LNCaP clone FGC (cell line): ENCODE results near the gene LRRC57.

ENCODE experiments used
- DNase-seq: peaks from one replicate; pipeline ENCODE4 v3.0.0-alpha.2; 2011; ENCODE audit warnings: low read depth
- H3K4me3 ChIP-seq: 2 replicates; pipeline ENCODE4 v1.5.1; 2011; ENCODE audit warnings: mild to moderate bottlenecking, low read depth, low read length, control low read depth
- CTCF ChIP-seq: IDR thresholded peaks from 2 replicates; pipeline ENCODE4 v1.5.1; 2012; ENCODE audit warnings: mild to moderate bottlenecking; ENCODE audit not compliant: control insufficient read depth, insufficient read depth; ENCODE audit errors: extremely low read depth

The LRRC57 gene

GRCh38 chr15:42590619-42591237 is 42.1 kb upstream of the LRRC57 start:
- DNase-seq, result no peak
- no peak for TF ChIP-seq CTCF
- no peak overlapping the region for H3K4me3 ChIP-seq

- no peak overlapping the region for H3K4me3 ChIP-seq
- no peak for DNase-seq
- no peak for TF ChIP-seq CTCF
These were observed 35.6 kb upstream of the LRRC57 start for GRCh38 chr15:42584031-42584765.

- DNase-seq, result no peak
- no peak overlapping the region for H3K4me3 ChIP-seq
- no peak for TF ChIP-seq CTCF
These were observed 34.2 kb upstream of the LRRC57 start for GRCh38 chr15:42582569-42583375.

- H3K4me3 ChIP-seq, result peak overlapping the region; percentile 39
- peak; percentile 34 for DNase-seq
- no peak for TF ChIP-seq CTCF
These were observed 32.7 kb upstream of the LRRC57 start for GRCh38 chr15:42581272-42581730.

- DNase-seq, result no peak
- no peak overlapping the region for H3K4me3 ChIP-seq
- TF ChIP-seq CTCF, result no peak
These were observed 30.5 kb upstream of the LRRC57 start for GRCh38 chr15:42578984-42579537.

GRCh38 chr15:42577514-42578031 is 29.0 kb upstream of the LRRC57 start:
- DNase-seq, result no peak
- no peak overlapping the region for H3K4me3 ChIP-seq
- no peak for TF ChIP-seq CTCF
